Inferior parietal cortex (tissue), 1 donor: ENCODE measurements around the gene C2orf68.
"Not testable (repeated sequence)": the region's sequence is repeated elsewhere in the genome, so short reads cannot be mapped to it uniquely, and the experiment has no call there.

Experiments used
- DNase-seq: peaks from one replicate; pipeline ENCODE4 v3.0.0-alpha.2; 2016; ENCODE audit errors: extremely low spot score

The C2orf68 gene

GRCh38 chr2:85599468-85600234 lies 12.2 kb downstream of the C2orf68 start:
- DNase-seq = no peak

GRCh38 chr2:85598594-85599340 lies 13.1 kb downstream of the C2orf68 start:
- DNase-seq = no peak

- no peak for DNase-seq
Observed at GRCh38 chr2:85597241-85597640, 14.6 kb downstream of the C2orf68 start.

GRCh38 chr2:85596486-85597143 lies 15.3 kb downstream of the C2orf68 start:
- DNase-seq = no peak

GRCh38 chr2:85596026-85596333 lies 15.9 kb downstream of the C2orf68 start:
- DNase-seq = no peak

- DNase-seq = peak; percentile 100
Observed at GRCh38 chr2:85595301-85596025, 16.4 kb downstream of the C2orf68 start, which contains the start of gene RNF181. Gene RNF181 (plus strand): TSS chr2:85595745. CDS start chr2:85595764, 19 bp downstream.

- DNase-seq = no peak
Observed at GRCh38 chr2:85594715-85595300, 17.1 kb downstream of the C2orf68 start.

GRCh38 chr2:85593023-85593422 lies 18.8 kb downstream of the C2orf68 start:
- no peak for DNase-seq

- DNase-seq = not testable (repeated sequence)
Observed at GRCh38 chr2:85592299-85592698, 19.6 kb downstream of the C2orf68 start.

- DNase-seq = no peak
Observed at GRCh38 chr2:85591563-85591962, 20.3 kb downstream of the C2orf68 start.

GRCh38 chr2:85590950-85591349 lies 20.9 kb downstream of the C2orf68 start:
- DNase-seq = no peak

GRCh38 chr2:85589982-85590791 lies 21.7 kb downstream of the C2orf68 start:
- no peak for DNase-seq

GRCh38 chr2:85589181-85589580 lies 22.7 kb downstream of the C2orf68 start:
- no peak for DNase-seq

- DNase-seq = no peak
Observed at GRCh38 chr2:85588645-85589044, 23.2 kb downstream of the C2orf68 start.

GRCh38 chr2:85588236-85588635 lies 23.6 kb downstream of the C2orf68 start:
- no peak for DNase-seq

- DNase-seq = no peak
Observed at GRCh38 chr2:85585781-85586105, 26.1 kb downstream of the C2orf68 start.

GRCh38 chr2:85584857-85585780 lies 26.7 kb downstream of the C2orf68 start:
- DNase-seq = no peak

- no peak for DNase-seq
Observed at GRCh38 chr2:85584354-85584856, 27.5 kb downstream of the C2orf68 start, which contains the start of gene VAMP5. Gene VAMP5 (plus strand): TSS chr2:85584431. CDS start chr2:85584491, 60 bp downstream.

- DNase-seq = no peak
Observed at GRCh38 chr2:85583667-85584353, 28.1 kb downstream of the C2orf68 start.
